K562 (cell line): ENCODE measurements around the gene POLR2J. TPM values are rescaled to one million over a fixed set of nuclear protein-coding genes. Genes with fewer than 3 reads are reported as not detected.
A peak's percentile ranks its signal among the peaks of the same experiment; 100 is the strongest.

ENCODE experiments used
- CAMTA2 ChIP-seq: fragments of 250-450 bp; sonication (Bioruptor Pico); conservative IDR thresholded peaks from 2 replicates; pipeline ENCODE4 v1.5.1; 2022
- CREB3L1 ChIP-seq: fragments of 450-650 bp; IDR thresholded peaks from 2 replicates; pipeline ENCODE4 v1.6.1; 2014; ENCODE audit warnings: low read depth, mild to moderate bottlenecking, moderate library complexity, borderline replicate concordance
- CREM ChIP-seq: IDR thresholded peaks from 2 replicates; pipeline ENCODE4 v1.6.1; 2014; ENCODE audit warnings: antibody characterized with exemption, low read depth
- CXXC5 ChIP-seq: fragments of 250-450 bp; sonication (Bioruptor Pico); IDR thresholded peaks from 2 replicates; pipeline ENCODE4 v1.8.0; 2022; ENCODE audit warnings: inconsistent platforms, mild to moderate bottlenecking, moderate library complexity
- ELF2 ChIP-seq: fragments of 250-450 bp; sonication (Bioruptor Pico); IDR thresholded peaks from 2 replicates; pipeline ENCODE4 v1.5.0; 2021; ENCODE audit warnings: mild to moderate bottlenecking
- ESRRA ChIP-seq: fragments of 450-650 bp; IDR thresholded peaks from 2 replicates; pipeline ENCODE4 v1.6.1; 2014; ENCODE audit warnings: low read depth, mild to moderate bottlenecking, moderate library complexity, borderline replicate concordance
- NBN ChIP-seq: fragments of 450-650 bp; IDR thresholded peaks from 2 replicates; pipeline ENCODE4 v1.6.1; 2016; ENCODE audit warnings: low read depth, mild to moderate bottlenecking
- PHF8 ChIP-seq: fragments of 200-600 bp; sonication (generic); IDR thresholded peaks from 2 replicates; pipeline ENCODE4 v1.6.1; 2012; ENCODE audit warnings: mixed run types, mild to moderate bottlenecking, inconsistent platforms, low read length, moderate library complexity, borderline replicate concordance
- RBBP5 ChIP-seq: fragments of 200-600 bp; sonication (generic); IDR thresholded peaks from 2 replicates; pipeline ENCODE4 v1.6.1; 2012; ENCODE audit warnings: borderline replicate concordance, mild to moderate bottlenecking, low read length, control low read depth, inconsistent platforms; ENCODE audit not compliant: insufficient read depth, poor library complexity, severe bottlenecking
- RCOR1 ChIP-seq, 2 experiments: IDR thresholded peaks; 2 replicates each; pipeline ENCODE4 v1.6.1; 2012; ENCODE audit warnings: low read depth in 2 of 2, low read length in 2 of 2, borderline replicate concordance in 1 of 2, improper control_type of control experiment in 1 of 2
- RFX7 ChIP-seq: fragments of 250-450 bp; sonication (Bioruptor Pico); IDR thresholded peaks from 2 replicates; pipeline ENCODE4 v1.5.1; 2021; ENCODE audit warnings: mild to moderate bottlenecking
- SIN3A ChIP-seq, 2 experiments: fragments of 150-350 bp in 1 of 2; IDR thresholded peaks; 2 replicates each; pipeline ENCODE4 v1.6.1; 2011 to 2016; ENCODE audit warnings: borderline replicate concordance in 2 of 2, low read depth in 2 of 2, low read length in 2 of 2, mild to moderate bottlenecking in 2 of 2, moderate library complexity in 2 of 2; ENCODE audit not compliant: control insufficient read depth in 1 of 2
- WHSC1 ChIP-seq: IDR thresholded peaks from one replicate; pipeline ENCODE4 v1.6.1; 2012; ENCODE audit warnings: low read length, control low read depth, inconsistent platforms
- ZFPM2 ChIP-seq: fragments of 250-450 bp; sonication (Bioruptor Pico); IDR thresholded peaks from 2 replicates; pipeline ENCODE4 v1.5.1; 2022; ENCODE audit warnings: mild to moderate bottlenecking
- polyA plus RNA-seq, 8 experiments: library from polyadenylated mRNA; depleted of rRNA in 4 of 8; stranded (reverse) in 5 of 8; unstranded in 3 of 8; fragments of >200 nt; fragmentation: Nextera tagmentation in 2 of 8; fragmentation: Illumina TruSeq in 1 of 8; extraction: Ambion mirVana in 2 of 8; extraction: Trizol in 1 of 8; gene quantifications; 2 replicates each; pipeline versions ENCODE4 v1.2.1 to v1.2.3, GENCODE V29; 2011 to 2014; ENCODE audit warnings: inconsistent platforms in 1 of 8, missing spikeins in 1 of 8
- total RNA-seq, 7 experiments: library from RNA; depleted of rRNA in 6 of 7; stranded (reverse); fragments of >200 nt in 6 of 7; fragmentation: Illumina TruSeq in 2 of 7; extraction: Trizol in 2 of 7; gene quantifications; 2 replicates each; pipeline versions ENCODE4 v1.2.1 to v1.2.3, GENCODE V29; 2011 to 2021; ENCODE audit warnings: low replicate concordance in 1 of 7
- TF ChIP-seq, protein P1 (sequence below): fragments of 200-800 bp; sonication (Bioruptor generic); IDR thresholded peaks from 2 replicates; pipeline ENCODE4 v1.6.1; 2017; ENCODE audit warnings: missing genetic modification characterization, missing compliant biosample characterization
- TF ChIP-seq, protein P2 (sequence below): sonication (generic); formaldehyde crosslinking; IDR thresholded peaks from 2 replicates; pipeline ENCODE4 v1.5.0; 2020; ENCODE audit warnings: missing genetic modification reagents
- TF ChIP-seq, protein P3 (sequence below): sonication (generic); formaldehyde crosslinking; IDR thresholded peaks from 2 replicates; pipeline ENCODE4 v1.8.0; 2023; ENCODE audit warnings: missing genetic modification reagents, mild to moderate bottlenecking, borderline replicate concordance

POLR2J gene
- total and polyA plus RNA-seq, 9 of the 15 experiments (the other 6 are each of a cell fraction or from before 2014, with no cell fraction given), result 32.3 to 220 (median 113) TPM

DNA sequence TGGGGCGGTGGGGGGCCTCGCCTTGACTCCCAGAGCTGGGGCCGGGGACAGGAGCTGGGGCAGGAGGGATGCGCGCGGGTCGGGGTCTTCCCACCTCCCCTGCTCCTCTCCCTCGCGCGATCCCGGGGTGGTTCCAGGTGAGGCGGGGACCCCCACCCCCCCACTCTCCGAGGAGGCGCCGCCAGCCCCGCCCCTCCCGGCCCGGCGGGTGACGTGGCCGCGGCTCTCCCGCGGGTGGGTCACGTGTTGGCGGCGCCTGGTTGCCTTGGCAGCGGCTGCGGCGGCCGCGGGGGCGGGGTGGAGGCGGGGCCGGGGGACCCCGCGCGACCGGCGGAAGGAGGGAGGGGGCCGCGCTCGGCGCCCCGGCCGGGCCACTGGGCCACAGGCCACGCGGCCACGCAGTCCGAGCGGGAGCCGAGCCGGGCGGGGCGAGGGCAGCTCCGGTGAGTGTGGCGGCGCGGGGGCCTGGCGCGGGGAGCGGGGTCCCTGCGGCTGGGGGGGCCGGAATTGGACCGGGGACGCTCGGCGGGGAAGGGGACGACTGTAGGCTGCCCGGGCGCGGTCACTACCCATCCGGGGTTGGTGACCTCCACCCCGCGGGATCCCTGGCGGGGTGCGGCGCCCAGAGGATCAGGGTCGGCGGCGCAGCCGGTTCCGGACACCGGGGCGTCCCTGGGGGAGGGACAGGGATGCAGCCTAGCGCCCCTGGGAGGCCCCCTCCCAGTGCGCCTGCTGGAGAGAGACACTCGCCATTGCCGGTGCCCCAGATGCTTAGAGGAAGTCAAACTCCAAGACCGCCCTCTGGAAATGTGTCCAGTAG lies 45.3 kb downstream of the POLR2J start, which contains the start of gene ORAI2 (continued):
- TF ChIP-seq RCOR1 (IDR thresholded peaks at IDR 0.05; ENCODE audit: borderline replicate concordance in 1 of 2, low read depth in 2 of 2, low read length in 2 of 2), result no peak
- TF ChIP-seq RBBP5, result peak; percentile 38
- TF ChIP-seq NBN, result no peak
- TF ChIP-seq ELF2 (CRISPR knock-in tag), result peak; percentile 22; the same call in 1 of the 2 replicates
- TF ChIP-seq SIN3A (IDR thresholded peaks at IDR 0.05; ENCODE audit: borderline replicate concordance in 2 of 2, control insufficient read depth in 1 of 2, low read depth in 2 of 2, low read length in 2 of 2), result peak in 1 of 2 experiments; percentile 69; a peak in 1 of 4 replicates
- TF ChIP-seq ESRRA, result no peak
- TF ChIP-seq, protein P1, sequence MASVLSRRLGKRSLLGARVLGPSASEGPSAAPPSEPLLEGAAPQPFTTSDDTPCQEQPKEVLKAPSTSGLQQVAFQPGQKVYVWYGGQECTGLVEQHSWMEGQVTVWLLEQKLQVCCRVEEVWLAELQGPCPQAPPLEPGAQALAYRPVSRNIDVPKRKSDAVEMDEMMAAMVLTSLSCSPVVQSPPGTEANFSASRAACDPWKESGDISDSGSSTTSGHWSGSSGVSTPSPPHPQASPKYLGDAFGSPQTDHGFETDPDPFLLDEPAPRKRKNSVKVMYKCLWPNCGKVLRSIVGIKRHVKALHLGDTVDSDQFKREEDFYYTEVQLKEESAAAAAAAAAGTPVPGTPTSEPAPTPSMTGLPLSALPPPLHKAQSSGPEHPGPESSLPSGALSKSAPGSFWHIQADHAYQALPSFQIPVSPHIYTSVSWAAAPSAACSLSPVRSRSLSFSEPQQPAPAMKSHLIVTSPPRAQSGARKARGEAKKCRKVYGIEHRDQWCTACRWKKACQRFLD (CRISPR knock-in tag), result no peak
- TF ChIP-seq, protein P2, sequence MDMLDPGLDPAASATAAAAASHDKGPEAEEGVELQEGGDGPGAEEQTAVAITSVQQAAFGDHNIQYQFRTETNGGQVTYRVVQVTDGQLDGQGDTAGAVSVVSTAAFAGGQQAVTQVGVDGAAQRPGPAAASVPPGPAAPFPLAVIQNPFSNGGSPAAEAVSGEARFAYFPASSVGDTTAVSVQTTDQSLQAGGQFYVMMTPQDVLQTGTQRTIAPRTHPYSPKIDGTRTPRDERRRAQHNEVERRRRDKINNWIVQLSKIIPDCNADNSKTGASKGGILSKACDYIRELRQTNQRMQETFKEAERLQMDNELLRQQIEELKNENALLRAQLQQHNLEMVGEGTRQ (CRISPR knock-in tag), result peak; percentile 92
- no peak for TF ChIP-seq RFX7 (CRISPR knock-in tag)
- TF ChIP-seq CREM, result peak; percentile 89
- TF ChIP-seq PHF8, result peak; percentile 64; the same call in 1 of the 2 replicates
- TF ChIP-seq CAMTA2 (CRISPR knock-in tag), result no peak
- TF ChIP-seq CREB3L1, result 0 out of 2 replicates have a peak, but pooled peaks have one; percentile 57
- TF ChIP-seq, protein P3, sequence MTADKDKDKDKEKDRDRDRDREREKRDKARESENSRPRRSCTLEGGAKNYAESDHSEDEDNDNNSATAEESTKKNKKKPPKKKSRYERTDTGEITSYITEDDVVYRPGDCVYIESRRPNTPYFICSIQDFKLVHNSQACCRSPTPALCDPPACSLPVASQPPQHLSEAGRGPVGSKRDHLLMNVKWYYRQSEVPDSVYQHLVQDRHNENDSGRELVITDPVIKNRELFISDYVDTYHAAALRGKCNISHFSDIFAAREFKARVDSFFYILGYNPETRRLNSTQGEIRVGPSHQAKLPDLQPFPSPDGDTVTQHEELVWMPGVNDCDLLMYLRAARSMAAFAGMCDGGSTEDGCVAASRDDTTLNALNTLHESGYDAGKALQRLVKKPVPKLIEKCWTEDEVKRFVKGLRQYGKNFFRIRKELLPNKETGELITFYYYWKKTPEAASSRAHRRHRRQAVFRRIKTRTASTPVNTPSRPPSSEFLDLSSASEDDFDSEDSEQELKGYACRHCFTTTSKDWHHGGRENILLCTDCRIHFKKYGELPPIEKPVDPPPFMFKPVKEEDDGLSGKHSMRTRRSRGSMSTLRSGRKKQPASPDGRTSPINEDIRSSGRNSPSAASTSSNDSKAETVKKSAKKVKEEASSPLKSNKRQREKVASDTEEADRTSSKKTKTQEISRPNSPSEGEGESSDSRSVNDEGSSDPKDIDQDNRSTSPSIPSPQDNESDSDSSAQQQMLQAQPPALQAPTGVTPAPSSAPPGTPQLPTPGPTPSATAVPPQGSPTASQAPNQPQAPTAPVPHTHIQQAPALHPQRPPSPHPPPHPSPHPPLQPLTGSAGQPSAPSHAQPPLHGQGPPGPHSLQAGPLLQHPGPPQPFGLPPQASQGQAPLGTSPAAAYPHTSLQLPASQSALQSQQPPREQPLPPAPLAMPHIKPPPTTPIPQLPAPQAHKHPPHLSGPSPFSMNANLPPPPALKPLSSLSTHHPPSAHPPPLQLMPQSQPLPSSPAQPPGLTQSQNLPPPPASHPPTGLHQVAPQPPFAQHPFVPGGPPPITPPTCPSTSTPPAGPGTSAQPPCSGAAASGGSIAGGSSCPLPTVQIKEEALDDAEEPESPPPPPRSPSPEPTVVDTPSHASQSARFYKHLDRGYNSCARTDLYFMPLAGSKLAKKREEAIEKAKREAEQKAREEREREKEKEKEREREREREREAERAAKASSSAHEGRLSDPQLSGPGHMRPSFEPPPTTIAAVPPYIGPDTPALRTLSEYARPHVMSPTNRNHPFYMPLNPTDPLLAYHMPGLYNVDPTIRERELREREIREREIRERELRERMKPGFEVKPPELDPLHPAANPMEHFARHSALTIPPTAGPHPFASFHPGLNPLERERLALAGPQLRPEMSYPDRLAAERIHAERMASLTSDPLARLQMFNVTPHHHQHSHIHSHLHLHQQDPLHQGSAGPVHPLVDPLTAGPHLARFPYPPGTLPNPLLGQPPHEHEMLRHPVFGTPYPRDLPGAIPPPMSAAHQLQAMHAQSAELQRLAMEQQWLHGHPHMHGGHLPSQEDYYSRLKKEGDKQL (CRISPR knock-in tag), result no peak
- peak; percentile 85 for TF ChIP-seq CXXC5
- no peak for TF ChIP-seq ZFPM2 (CRISPR knock-in tag)
- TF ChIP-seq WHSC1, result no peak
